ENCODE measurements around the gene DYSF.

The DYSF gene

DNA sequence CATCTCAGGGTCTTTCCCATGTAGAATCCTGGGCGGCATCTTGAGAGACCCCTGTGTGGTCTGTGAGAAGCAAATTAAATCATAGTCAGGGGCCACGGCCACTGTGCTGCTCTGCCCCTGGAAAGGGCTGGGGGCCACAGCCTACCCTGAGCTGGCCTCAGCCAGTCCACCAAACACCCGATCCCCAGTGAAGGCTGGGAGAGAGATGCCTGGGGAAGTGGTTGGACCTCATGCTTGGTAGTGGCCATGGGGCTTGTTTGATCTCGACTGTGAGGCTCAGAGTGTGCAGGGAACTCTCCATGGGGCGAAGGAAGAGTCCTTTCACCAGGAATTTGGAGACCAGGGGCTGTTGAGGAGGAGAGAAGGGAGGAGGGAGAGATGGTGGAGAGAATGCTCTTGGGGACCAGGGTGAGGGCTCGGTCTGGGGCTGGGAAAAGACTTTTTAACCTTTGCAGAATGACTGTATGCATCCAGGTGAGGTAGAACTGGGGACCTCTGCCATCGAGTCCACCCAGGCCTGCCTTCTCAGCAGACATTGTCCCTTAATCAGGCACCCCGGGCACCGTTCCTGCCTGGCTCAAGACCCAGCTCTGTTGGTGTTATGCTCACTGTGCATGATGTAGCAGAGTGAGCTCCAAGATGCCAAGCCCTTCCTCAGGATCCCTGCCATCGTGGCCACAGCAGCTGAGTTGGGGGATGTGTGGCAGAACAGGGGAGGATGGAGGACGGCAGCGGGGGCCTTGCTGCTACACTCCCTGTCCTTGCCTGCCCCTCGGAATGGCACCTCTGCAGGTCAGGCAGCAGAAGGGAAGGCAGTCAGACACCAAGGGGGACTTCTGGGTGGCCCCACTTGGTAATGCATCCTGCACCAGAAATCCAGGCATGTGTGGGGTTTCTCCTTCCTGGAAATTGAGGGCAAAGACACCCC is 249.9 kb downstream of the DYSF start:
- TF ChIP-seq POLR2AphosphoS5 (IDR thresholded peaks at IDR 0.05; ENCODE audit: low read depth, low read length), result no peak
- TF ChIP-seq TAF1 (IDR thresholded peaks at IDR 0.05; ENCODE audit: borderline replicate concordance, insufficient read depth, low read length), result no peak
- no peak for TF ChIP-seq SIN3A (IDR thresholded peaks at IDR 0.05; ENCODE audit: borderline replicate concordance, insufficient read depth, low read length)
- no peak for TF ChIP-seq FOXP2 (optimal IDR thresholded peaks at IDR 0.05; ENCODE audit: borderline replicate concordance, extremely low read depth, extremely low read length, insufficient read depth)
- no peak for TF ChIP-seq REST (IDR thresholded peaks at IDR 0.05; ENCODE audit: insufficient read depth in 1 of 2, low read depth in 2 of 2, low read length in 2 of 2)

GRCh38 chr2:71704131-71704561 is 250.8 kb downstream of the DYSF start:
- TF ChIP-seq SIN3A (IDR thresholded peaks at IDR 0.05; ENCODE audit: borderline replicate concordance, insufficient read depth, low read length) (no peak), REST (IDR thresholded peaks at IDR 0.05; ENCODE audit: insufficient read depth in 1 of 2, low read depth in 2 of 2, low read length in 2 of 2) (no peak), FOXP2 (optimal IDR thresholded peaks at IDR 0.05; ENCODE audit: borderline replicate concordance, extremely low read depth, extremely low read length, insufficient read depth) (no peak), TAF1 (IDR thresholded peaks at IDR 0.05; ENCODE audit: borderline replicate concordance, insufficient read depth, low read length) (no peak), POLR2AphosphoS5 (IDR thresholded peaks at IDR 0.05; ENCODE audit: low read depth, low read length) (no peak)

DNA sequence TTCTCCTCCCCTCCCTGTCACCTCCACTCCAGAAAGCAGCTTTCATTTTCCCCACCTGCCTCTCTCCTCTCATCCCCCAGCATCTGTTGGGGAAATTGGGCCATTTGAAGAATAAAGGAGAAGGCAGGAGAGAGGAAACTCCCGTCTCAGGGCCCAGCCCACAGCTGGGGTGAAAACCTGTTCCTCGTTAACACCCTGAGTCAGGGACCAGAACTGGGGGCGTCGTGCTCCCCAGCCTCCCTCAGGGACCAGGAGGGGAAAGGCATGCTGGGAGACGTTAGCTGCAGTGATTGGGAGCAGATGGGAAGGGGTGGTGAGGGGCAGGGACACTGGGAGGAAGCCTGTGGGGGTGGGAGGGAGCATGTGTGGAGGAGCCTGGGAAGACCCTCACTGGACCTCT is 251.3 kb downstream of the DYSF start:
- TF ChIP-seq TAF1 (IDR thresholded peaks at IDR 0.05; ENCODE audit: borderline replicate concordance, insufficient read depth, low read length) (no peak), FOXP2 (optimal IDR thresholded peaks at IDR 0.05; ENCODE audit: borderline replicate concordance, extremely low read depth, extremely low read length, insufficient read depth) (no peak), POLR2AphosphoS5 (IDR thresholded peaks at IDR 0.05; ENCODE audit: low read depth, low read length) (no peak), REST (IDR thresholded peaks at IDR 0.05; ENCODE audit: insufficient read depth in 1 of 2, low read depth in 2 of 2, low read length in 2 of 2) (no peak), SIN3A (IDR thresholded peaks at IDR 0.05; ENCODE audit: borderline replicate concordance, insufficient read depth, low read length) (no peak)

GRCh38 chr2:71705171-71705960 is 252.0 kb downstream of the DYSF start:
- TF ChIP-seq TAF1 (IDR thresholded peaks at IDR 0.05; ENCODE audit: borderline replicate concordance, insufficient read depth, low read length) (no peak), SIN3A (IDR thresholded peaks at IDR 0.05; ENCODE audit: borderline replicate concordance, insufficient read depth, low read length) (no peak), POLR2AphosphoS5 (IDR thresholded peaks at IDR 0.05; ENCODE audit: low read depth, low read length) (no peak), REST (IDR thresholded peaks at IDR 0.05; ENCODE audit: insufficient read depth in 1 of 2, low read depth in 2 of 2, low read length in 2 of 2) (no peak), FOXP2 (optimal IDR thresholded peaks at IDR 0.05; ENCODE audit: borderline replicate concordance, extremely low read depth, extremely low read length, insufficient read depth) (no peak)

All from PFSK-1 (cell line).